ENCODE results near the gene CTNND2.

DNA sequence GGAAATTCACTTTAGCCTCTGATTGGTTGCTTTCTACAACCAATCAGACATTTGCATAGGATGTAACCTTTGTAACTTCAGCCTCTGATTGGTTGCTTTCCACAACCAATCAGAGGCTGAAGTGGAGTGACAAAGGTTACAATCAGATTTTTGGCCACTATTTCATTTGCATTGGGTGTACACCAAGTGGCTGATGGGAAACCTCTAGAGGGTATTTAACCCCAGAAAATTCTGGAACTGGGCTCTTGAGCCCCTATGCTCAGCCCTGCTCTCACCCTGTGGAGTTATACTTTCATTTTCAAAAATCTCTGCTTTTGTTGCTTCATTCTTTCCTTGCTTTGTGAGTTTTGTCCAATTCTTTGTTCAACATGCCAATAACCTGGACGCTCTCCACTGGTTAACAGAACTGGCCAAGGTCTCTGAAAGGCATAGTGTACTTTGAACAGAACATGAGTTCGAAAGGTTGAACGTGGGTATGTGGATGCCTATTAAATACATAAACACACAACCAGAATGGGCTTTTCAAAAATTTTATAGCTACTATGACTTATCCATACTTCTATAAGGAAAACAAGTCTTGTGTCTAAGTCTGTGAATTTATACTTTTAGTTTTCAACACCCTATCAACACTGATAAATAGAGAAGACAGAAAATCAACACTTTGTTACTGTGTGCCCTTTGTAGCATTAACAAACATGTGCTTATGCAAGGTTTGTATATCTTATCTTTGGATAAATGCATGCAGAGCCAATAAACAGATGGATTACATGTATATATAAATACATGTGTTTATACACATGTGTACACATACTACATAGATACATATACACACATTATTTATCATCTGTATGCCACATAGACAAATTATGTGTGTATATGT, 568.1 kb downstream of the CTNND2 start:
- TF ChIP-seq KLF13 (tag; IDR thresholded peaks at IDR 0.05; ENCODE audit: borderline replicate concordance, low read depth) (no peak), ZKSCAN1 (IDR thresholded peaks at IDR 0.05; ENCODE audit: low read depth, low read length) (no peak), SRF (CRISPR knock-in tag; IDR thresholded peaks at IDR 0.05) (no peak), ZNF239 (CRISPR knock-in tag; IDR thresholded peaks at IDR 0.05) (no peak), POLR2A (conservative IDR thresholded peaks at IDR 0.05) (no peak), KLF16 (IDR thresholded peaks at IDR 0.05) (no peak)
- TF ChIP-seq, protein P1, sequence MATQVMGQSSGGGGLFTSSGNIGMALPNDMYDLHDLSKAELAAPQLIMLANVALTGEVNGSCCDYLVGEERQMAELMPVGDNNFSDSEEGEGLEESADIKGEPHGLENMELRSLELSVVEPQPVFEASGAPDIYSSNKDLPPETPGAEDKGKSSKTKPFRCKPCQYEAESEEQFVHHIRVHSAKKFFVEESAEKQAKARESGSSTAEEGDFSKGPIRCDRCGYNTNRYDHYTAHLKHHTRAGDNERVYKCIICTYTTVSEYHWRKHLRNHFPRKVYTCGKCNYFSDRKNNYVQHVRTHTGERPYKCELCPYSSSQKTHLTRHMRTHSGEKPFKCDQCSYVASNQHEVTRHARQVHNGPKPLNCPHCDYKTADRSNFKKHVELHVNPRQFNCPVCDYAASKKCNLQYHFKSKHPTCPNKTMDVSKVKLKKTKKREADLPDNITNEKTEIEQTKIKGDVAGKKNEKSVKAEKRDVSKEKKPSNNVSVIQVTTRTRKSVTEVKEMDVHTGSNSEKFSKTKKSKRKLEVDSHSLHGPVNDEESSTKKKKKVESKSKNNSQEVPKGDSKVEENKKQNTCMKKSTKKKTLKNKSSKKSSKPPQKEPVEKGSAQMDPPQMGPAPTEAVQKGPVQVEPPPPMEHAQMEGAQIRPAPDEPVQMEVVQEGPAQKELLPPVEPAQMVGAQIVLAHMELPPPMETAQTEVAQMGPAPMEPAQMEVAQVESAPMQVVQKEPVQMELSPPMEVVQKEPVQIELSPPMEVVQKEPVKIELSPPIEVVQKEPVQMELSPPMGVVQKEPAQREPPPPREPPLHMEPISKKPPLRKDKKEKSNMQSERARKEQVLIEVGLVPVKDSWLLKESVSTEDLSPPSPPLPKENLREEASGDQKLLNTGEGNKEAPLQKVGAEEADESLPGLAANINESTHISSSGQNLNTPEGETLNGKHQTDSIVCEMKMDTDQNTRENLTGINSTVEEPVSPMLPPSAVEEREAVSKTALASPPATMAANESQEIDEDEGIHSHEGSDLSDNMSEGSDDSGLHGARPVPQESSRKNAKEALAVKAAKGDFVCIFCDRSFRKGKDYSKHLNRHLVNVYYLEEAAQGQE (IDR thresholded peaks at IDR 0.05; ENCODE audit: borderline replicate concordance) = no peak
- TF ChIP-seq, protein P1 (CRISPR knock-in tag; IDR thresholded peaks at IDR 0.05; ENCODE audit: low read depth) = no peak
- TF ChIP-seq, protein P2, sequence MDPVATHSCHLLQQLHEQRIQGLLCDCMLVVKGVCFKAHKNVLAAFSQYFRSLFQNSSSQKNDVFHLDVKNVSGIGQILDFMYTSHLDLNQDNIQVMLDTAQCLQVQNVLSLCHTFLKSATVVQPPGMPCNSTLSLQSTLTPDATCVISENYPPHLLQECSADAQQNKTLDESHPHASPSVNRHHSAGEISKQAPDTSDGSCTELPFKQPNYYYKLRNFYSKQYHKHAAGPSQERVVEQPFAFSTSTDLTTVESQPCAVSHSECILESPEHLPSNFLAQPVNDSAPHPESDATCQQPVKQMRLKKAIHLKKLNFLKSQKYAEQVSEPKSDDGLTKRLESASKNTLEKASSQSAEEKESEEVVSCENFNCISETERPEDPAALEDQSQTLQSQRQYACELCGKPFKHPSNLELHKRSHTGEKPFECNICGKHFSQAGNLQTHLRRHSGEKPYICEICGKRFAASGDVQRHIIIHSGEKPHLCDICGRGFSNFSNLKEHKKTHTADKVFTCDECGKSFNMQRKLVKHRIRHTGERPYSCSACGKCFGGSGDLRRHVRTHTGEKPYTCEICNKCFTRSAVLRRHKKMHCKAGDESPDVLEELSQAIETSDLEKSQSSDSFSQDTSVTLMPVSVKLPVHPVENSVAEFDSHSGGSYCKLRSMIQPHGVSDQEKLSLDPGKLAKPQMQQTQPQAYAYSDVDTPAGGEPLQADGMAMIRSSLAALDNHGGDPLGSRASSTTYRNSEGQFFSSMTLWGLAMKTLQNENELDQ (CRISPR knock-in tag; IDR thresholded peaks at IDR 0.05; ENCODE audit: borderline replicate concordance) = no peak

Measured in K562 (cell line).